ENCODE results near the gene NUP133. TPM values are rescaled to one million over a fixed set of nuclear protein-coding genes. Genes with fewer than 3 reads are reported as not detected.
"Not testable (repeated sequence)": the region's sequence is repeated elsewhere in the genome, so short reads cannot be mapped to it uniquely, and the experiment has no call there.

NUP133 gene
- total and polyA plus RNA-seq, 2 donors (not counting 3 experiments of a cell fraction or from before 2014, with no cell fraction given): 13.4 to 43.2 TPM

- H3K27me3 ChIP-seq (ENCODE audit: control insufficient read depth in 2 of 2, insufficient read depth in 2 of 2, low read length in 2 of 2): no peaks in the 10 kb centered on the region
- H3K79me2 ChIP-seq (ENCODE audit: control insufficient read depth, insufficient read depth, low read length): no peaks in the 10 kb centered on the region
- no peak for TF ChIP-seq POLR2A (IDR thresholded peaks at IDR 0.05; ENCODE audit: low read depth, low read length)
- TF ChIP-seq MYC (IDR thresholded peaks at IDR 0.05; ENCODE audit: low read depth, low read length): no peak
- TF ChIP-seq FOS (IDR thresholded peaks at IDR 0.05; ENCODE audit: borderline replicate concordance, insufficient read depth, low read length): no peak
- no peak for TF ChIP-seq POLR2AphosphoS5 (IDR thresholded peaks at IDR 0.05; ENCODE audit: insufficient read depth, low read depth, low read length)
- no peak overlapping the region for H2AFZ ChIP-seq (ENCODE audit: low read depth, low read length)
- no TSS peak for BruUV-seq (replicated peaks)
- H3K27ac ChIP-seq (ENCODE audit: insufficient read depth, low read depth, low read length): no peak overlapping the region
- DNase-seq (ENCODE audit: low read depth, low spot score): no peak
- no peak overlapping the region for H3K4me3 ChIP-seq (replicated peaks in 1 of 3; ENCODE audit: insufficient read depth in 1 of 3, low read depth in 1 of 3, low read length in 3 of 3)
- H4K20me1 ChIP-seq (replicated peaks; ENCODE audit: control insufficient read depth, extremely low read depth, insufficient read depth, low read length): no peaks in the 10 kb centered on the region
- ChIA-PET CTCF (interaction anchor here (0.6 to 1.7 kb wide), 4 partner anchors 10 to 705 kb away, joined by 3 to 6 read pairs (median 4); no protein-coding TSS in a partner anchor), POLR2A (no interaction called here)
- H3K9me1 ChIP-seq (replicated peaks; ENCODE audit: control insufficient read depth, extremely low read depth, insufficient read depth, low read length): no peaks in the 10 kb centered on the region
- no peaks in the 10 kb centered on the region for H3K9me3 ChIP-seq (replicated peaks; ENCODE audit: control insufficient read depth, insufficient read depth, low read length)
- H3K4me1 ChIP-seq (ENCODE audit: control insufficient read depth, extremely low read depth, insufficient read depth, low read length): no peaks in the 10 kb centered on the region
- H3K4me2 ChIP-seq (ENCODE audit: insufficient read depth, low read length): no peak overlapping the region
- intact Hi-C loops (cut with micrococcal nuclease) (no loop called here), dilution Hi-C loops (cut with MboI; ENCODE audit: extremely low pct_ligation_motif_present, low sequenced_read_pairs) (no loop called here)
- H3K9ac ChIP-seq (replicated peaks; ENCODE audit: extremely low read depth, insufficient read depth, low read length): no peak overlapping the region
- FAIRE-seq: no peak
- no peaks in the 10 kb centered on the region for H3K36me3 ChIP-seq (ENCODE audit: control insufficient read depth in 2 of 2, extremely low read depth in 1 of 2, insufficient read depth in 2 of 2, low read length in 2 of 2)
Observed at GRCh38 chr1:229420765-229421164, 87.4 kb downstream of the NUP133 start.

GRCh38 chr1:229420224-229420623, 87.9 kb downstream of the NUP133 start:
- BruUV-seq (replicated peaks): no TSS peak
- Histone ChIP-seq H3K4me1 (ENCODE audit: control insufficient read depth, extremely low read depth, insufficient read depth, low read length) (no peaks in the 10 kb centered on the region), H3K27me3 (ENCODE audit: control insufficient read depth in 2 of 2, insufficient read depth in 2 of 2, low read length in 2 of 2) (no peaks in the 10 kb centered on the region), H3K4me3 (replicated peaks in 1 of 3; ENCODE audit: insufficient read depth in 1 of 3, low read depth in 1 of 3, low read length in 3 of 3) (no peak overlapping the region), H3K79me2 (ENCODE audit: control insufficient read depth, insufficient read depth, low read length) (no peaks in the 10 kb centered on the region), H3K9me1 (replicated peaks; ENCODE audit: control insufficient read depth, extremely low read depth, insufficient read depth, low read length) (no peaks in the 10 kb centered on the region), H3K9ac (replicated peaks; ENCODE audit: extremely low read depth, insufficient read depth, low read length) (no peak overlapping the region), H3K9me3 (replicated peaks; ENCODE audit: control insufficient read depth, insufficient read depth, low read length) (no peaks in the 10 kb centered on the region), H3K27ac (ENCODE audit: insufficient read depth, low read depth, low read length) (no peak overlapping the region), H2AFZ (ENCODE audit: low read depth, low read length) (no peak overlapping the region), H3K4me2 (ENCODE audit: insufficient read depth, low read length) (no peak overlapping the region), H3K36me3 (ENCODE audit: control insufficient read depth in 2 of 2, extremely low read depth in 1 of 2, insufficient read depth in 2 of 2, low read length in 2 of 2) (no peaks in the 10 kb centered on the region), H4K20me1 (replicated peaks; ENCODE audit: control insufficient read depth, extremely low read depth, insufficient read depth, low read length) (no peaks in the 10 kb centered on the region)
- TF ChIP-seq FOS (IDR thresholded peaks at IDR 0.05; ENCODE audit: borderline replicate concordance, insufficient read depth, low read length): no peak
- no peak for TF ChIP-seq POLR2AphosphoS5 (IDR thresholded peaks at IDR 0.05; ENCODE audit: insufficient read depth, low read depth, low read length)
- TF ChIP-seq POLR2A (IDR thresholded peaks at IDR 0.05; ENCODE audit: low read depth, low read length): no peak
- no peak for TF ChIP-seq JUN (IDR thresholded peaks at IDR 0.05; ENCODE audit: borderline replicate concordance, insufficient read depth, insufficient read length, low read depth)
- TF ChIP-seq CTCF (IDR thresholded peaks at IDR 0.05; ENCODE audit: extremely low read depth in 1 of 2, insufficient read depth in 1 of 2, low read depth in 1 of 2, low read length in 2 of 2): no peak
- no peak for TF ChIP-seq GATA2 (IDR thresholded peaks at IDR 0.05; ENCODE audit: insufficient read depth, insufficient read length, low read depth, low read length)
- ChIA-PET POLR2A (no interaction called here), CTCF (interaction anchor here (0.7 to 1.7 kb wide), 3 partner anchors 10 to 17 kb away, joined by 3 to 6 read pairs (median 4); no protein-coding TSS in a partner anchor)
- FAIRE-seq (no peak), DNase-seq (ENCODE audit: low read depth, low spot score) (no peak)
- dilution Hi-C loops (cut with MboI; ENCODE audit: extremely low pct_ligation_motif_present, low sequenced_read_pairs) (no loop called here), intact Hi-C loops (cut with micrococcal nuclease) (no loop called here)

GRCh38 chr1:229418586-229418985, 89.6 kb downstream of the NUP133 start:
- H3K9ac ChIP-seq (replicated peaks; ENCODE audit: extremely low read depth, insufficient read depth, low read length); H2AFZ ChIP-seq (ENCODE audit: low read depth, low read length); H3K4me2 ChIP-seq (ENCODE audit: insufficient read depth, low read length); DNase-seq (ENCODE audit: low read depth, low spot score); H3K27ac ChIP-seq (ENCODE audit: insufficient read depth, low read depth, low read length); H3K9me3 ChIP-seq (replicated peaks; ENCODE audit: control insufficient read depth, insufficient read depth, low read length); BruUV-seq (replicated peaks); H4K20me1 ChIP-seq (replicated peaks; ENCODE audit: control insufficient read depth, extremely low read depth, insufficient read depth, low read length); intact Hi-C loops (cut with micrococcal nuclease); dilution Hi-C loops (cut with MboI; ENCODE audit: extremely low pct_ligation_motif_present, low sequenced_read_pairs); H3K4me3 ChIP-seq (replicated peaks in 1 of 3; ENCODE audit: insufficient read depth in 1 of 3, low read depth in 1 of 3, low read length in 3 of 3); H3K4me1 ChIP-seq (ENCODE audit: control insufficient read depth, extremely low read depth, insufficient read depth, low read length); H3K36me3 ChIP-seq (ENCODE audit: control insufficient read depth in 2 of 2, extremely low read depth in 1 of 2, insufficient read depth in 2 of 2, low read length in 2 of 2); H3K27me3 ChIP-seq (ENCODE audit: control insufficient read depth in 2 of 2, insufficient read depth in 2 of 2, low read length in 2 of 2); H3K79me2 ChIP-seq (ENCODE audit: control insufficient read depth, insufficient read depth, low read length); CTCF ChIA-PET; POLR2A ChIA-PET; FAIRE-seq; H3K9me1 ChIP-seq (replicated peaks; ENCODE audit: control insufficient read depth, extremely low read depth, insufficient read depth, low read length): not testable (repeated sequence)

Measured in endothelial cell of umbilical vein (primary cell).